H54 (cell line): ENCODE results near the gene DZIP3.

Experiments
- DNase-seq: peaks from one replicate; pipeline ENCODE4 v3.0.0; 2011; ENCODE audit warnings: low spot score, mixed read lengths; ENCODE audit not compliant: insufficient read length
- FAIRE-seq: peaks from 3 replicates; lab custom pipeline; 2011; peaks lifted over from hg19 to GRCh38; lab: Jason Lieb, UNC
- POLR2A ChIP-seq: IDR thresholded peaks from 2 replicates; pipeline ENCODE4 v1.6.1; 2011; ENCODE audit warnings: low read depth, mild to moderate bottlenecking, low read length

DZIP3 gene, protein sequence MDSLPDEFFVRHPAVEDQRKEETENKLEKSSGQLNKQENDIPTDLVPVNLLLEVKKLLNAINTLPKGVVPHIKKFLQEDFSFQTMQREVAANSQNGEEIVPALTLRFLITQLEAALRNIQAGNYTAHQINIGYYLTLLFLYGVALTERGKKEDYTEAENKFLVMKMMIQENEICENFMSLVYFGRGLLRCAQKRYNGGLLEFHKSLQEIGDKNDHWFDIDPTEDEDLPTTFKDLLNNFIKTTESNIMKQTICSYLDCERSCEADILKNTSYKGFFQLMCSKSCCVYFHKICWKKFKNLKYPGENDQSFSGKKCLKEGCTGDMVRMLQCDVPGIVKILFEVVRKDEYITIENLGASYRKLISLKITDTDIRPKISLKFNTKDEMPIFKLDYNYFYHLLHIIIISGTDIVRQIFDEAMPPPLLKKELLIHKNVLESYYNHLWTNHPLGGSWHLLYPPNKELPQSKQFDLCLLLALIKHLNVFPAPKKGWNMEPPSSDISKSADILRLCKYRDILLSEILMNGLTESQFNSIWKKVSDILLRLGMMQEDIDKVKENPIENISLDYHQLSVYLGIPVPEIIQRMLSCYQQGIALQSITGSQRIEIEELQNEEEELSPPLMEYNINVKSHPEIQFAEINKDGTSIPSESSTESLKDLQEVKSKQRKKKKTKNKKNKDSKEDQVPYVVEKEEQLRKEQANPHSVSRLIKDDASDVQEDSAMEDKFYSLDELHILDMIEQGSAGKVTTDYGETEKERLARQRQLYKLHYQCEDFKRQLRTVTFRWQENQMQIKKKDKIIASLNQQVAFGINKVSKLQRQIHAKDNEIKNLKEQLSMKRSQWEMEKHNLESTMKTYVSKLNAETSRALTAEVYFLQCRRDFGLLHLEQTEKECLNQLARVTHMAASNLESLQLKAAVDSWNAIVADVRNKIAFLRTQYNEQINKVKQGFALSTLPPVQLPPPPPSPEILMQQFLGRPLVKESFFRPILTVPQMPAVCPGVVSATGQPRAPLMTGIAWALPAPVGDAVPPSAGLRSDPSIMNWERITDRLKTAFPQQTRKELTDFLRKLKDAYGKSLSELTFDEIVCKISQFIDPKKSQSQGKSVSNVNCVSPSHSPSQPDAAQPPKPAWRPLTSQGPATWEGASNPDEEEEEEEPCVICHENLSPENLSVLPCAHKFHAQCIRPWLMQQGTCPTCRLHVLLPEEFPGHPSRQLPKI

DNA sequence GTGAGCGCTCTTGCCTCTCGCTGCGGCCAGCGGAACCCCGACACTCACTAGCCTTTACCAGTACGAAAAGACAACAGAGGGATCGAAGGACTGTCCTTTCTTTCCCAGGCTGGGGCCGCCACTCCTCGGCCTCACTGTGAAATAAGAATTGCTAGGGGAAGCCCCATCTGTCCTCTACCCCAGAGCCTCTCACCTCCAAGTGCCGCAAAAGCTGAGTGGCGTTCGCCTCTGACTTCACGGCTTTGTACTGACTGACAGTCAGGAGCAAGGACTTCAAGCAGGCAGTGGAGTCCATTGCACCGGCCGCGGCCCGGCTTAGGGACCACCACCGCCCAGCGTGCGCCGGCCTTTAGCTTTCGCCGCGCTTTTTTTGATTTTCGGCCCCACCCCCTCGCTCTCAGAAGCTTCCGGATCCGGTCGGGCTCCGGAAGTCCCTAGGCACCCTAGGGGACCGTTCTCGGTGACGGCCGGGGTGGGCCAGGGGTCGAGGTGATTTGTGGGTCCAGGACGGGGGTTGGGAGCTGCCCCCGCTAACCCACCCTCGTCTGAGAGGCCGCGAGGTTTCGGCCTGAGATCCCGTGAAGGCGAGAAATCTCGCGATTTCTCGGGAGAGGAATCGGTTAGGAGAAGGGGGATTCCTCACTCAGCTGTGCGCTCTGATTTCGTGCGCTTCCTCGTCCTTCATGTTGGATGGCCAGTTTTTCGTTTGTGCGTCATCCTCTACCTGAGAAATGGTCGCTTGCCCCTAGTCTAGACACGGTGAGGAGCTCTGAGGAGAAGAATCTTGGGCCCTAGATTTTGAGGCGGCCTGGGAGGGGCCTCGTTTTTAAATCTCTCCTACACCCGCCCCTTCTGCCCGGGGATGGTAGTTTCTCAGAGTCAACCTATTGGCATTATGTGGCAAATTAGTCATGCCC, at the start of gene DZIP3, which contains the start of gene CIP2A:
Gene DZIP3 (plus strand): TSS at position 642 of the 917 bp plus-strand sequence. CDS start 15,685 bp downstream, outside the sequence.
Gene CIP2A (minus strand): TSS at position 358 of the 917 bp plus-strand sequence. CDS start 63 bp downstream, at position 295.
- FAIRE-seq (peak; percentile 98), DNase-seq (peak; percentile 73)
- TF ChIP-seq POLR2A = peak; percentile 66

DNA sequence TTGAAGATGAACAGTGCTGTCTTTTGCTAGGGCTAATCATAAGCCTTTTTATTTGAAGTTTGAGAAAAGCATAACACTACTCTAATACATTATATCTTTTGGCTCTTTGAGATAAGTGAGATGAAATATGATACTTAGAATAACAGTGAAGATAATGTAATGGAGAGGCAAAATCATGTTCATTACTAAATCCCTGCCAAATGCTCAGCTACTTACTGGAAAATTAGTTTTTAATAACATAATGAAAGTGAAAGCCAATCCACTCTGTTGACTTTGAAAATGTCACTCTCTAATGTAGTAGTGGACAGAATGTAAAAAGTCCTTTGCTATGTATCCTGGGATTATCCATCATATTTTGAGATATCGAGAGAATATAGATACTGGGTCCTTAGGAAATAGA, 43.3 kb upstream of the DZIP3 start:
- FAIRE-seq = no peak
- no peak for TF ChIP-seq POLR2A
- DNase-seq = no peak

DNA sequence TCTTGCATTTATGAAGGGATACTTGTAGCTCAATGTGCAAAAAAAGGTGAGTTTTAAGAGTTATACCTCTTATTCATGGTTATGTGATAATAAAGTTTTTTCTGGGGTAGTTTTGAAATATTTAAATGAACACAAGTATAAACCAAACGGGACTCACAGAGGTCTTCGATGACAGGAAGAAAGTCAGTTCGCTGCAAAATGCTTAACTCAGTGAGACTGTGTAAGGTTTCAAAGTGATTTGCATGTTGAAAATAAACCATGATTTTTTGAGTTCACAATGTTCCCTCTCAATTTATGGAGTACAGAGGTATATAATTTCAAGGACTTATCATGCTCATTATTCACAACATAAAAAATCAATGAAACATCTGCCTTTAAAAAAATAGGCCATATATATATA, 42.8 kb upstream of the DZIP3 start:
- TF ChIP-seq POLR2A = no peak
- no peak for DNase-seq
- FAIRE-seq = no peak

DNA sequence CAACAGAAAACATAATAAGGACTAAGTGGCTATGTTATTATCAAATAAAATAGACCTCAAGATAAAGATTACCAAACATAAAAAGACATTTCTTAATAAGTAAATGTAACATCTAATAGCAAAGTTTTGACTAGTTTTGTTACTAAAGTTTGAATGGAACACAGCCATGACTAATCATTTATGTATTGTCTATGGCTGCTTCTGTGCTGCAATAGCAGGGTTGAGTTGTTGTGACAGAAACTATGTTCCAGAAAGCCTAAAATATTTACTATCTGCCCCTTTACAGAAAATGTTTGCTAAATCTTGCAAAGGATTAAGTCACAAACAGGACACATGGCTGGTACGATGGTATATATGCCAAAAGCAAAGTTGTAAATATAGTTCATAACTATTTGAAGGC, 41.2 kb upstream of the DZIP3 start:
- DNase-seq = no peak
- TF ChIP-seq POLR2A = no peak
- FAIRE-seq = no peak

DNA sequence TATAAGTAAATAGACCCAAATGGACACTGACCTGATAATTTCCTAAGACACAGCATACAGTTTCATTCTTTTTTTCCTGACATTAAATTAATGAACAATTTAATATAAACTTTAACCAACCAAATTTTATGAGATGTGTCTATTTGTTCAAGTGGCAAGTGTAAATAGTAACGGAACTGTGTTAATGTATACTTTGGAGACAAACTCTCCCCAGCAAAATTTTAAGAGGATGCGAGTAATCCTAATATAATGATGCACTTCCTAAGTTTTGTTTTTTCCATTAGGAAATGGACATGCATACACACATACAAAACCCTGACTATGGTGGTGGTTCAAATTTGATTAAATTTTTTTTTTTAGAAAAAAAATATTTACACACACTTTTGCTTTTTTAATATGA, 40.6 kb upstream of the DZIP3 start:
- no peak for FAIRE-seq
- no peak for TF ChIP-seq POLR2A
- no peak for DNase-seq

DNA sequence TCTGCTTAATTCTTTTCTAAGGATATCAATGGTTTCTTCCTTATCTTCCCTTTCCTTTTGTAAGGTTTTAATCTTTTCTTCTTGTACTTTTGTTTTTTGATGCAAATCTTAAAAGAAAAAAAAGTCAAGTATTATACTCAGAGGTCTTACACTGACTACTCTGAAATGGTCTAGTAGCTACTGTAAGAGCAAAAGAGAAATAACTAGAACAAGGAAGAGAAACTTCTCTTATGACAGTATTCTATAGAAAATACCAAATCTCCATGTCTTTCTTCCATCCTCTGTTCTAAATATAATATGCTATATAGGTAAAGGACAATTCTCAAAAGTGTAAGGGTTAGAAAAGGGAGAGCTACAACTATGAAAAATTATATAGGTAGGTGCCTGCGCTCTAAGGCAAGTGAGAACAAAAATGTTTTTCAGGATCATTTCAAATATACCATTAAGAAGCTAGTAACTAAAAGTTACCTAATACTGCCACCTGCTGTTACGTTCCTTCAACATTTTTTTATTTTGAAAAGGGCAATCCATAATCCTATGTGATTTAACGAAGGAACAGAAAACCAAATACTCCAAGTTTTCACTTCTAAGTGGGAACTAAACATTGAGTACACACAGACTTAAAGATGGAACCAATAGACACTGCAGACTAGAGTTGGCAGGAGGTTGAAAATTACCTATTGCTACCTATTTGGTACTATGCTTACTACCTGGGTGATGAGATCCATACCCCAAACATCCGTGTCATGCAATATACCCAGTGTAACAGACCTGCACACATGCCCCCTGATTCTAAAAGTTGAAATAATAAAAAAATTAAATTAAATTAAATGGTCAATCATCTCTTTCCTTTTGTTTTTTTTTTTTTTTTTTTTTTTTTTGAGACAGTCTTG, 37.0 kb upstream of the DZIP3 start:
- peak; percentile 69 for FAIRE-seq
- no peak for DNase-seq
- TF ChIP-seq POLR2A = no peak

DNA sequence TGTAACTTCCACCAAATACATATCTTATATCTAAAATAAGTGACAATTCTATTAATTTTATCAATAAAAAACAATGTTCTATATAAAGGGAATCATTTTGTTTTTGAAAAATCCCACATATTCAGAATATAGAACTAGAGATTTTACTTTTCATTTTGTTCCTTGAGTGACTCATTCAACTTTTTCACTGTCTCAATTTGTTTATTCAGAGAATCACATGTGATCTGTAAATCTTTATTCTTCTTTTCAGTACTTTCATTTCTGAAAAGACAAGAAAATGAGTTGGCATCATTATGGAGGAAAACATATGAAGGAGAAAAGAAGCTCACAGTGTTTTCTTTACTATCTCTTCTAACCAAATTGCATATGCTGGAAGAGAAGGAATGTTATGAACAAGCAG, 35.3 kb upstream of the DZIP3 start:
- no peak for FAIRE-seq
- TF ChIP-seq POLR2A = no peak
- no peak for DNase-seq

DNA sequence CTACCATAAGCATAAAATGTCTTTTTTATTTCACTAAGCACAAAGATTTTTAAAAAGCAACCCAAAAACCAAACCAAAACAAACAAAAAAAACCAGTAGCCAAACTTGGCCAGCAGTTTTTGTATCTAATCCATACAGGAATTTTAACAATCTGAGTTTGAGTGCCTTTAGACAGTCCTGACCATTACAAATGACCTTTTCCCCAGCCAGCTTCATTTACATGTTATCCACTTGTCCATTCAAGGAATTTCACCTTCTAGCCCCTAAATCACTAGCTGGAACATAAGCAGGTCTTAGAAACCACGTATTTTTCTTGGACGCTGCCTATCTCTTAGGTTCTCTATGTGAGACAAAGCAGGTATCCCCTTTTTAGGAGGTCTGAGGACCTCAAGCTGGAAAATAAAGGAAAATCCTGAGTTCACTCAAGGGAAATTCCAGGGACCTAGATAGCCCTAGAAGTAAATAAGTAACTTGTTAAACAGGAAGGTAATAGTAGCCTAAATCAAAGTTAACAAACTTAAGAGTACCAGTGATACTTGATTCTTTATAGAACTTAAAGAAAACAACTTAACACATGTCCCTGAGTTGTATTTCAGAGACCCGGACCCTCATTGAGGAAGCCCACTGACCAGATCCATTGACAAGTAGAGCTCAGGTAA, 34.5 kb upstream of the DZIP3 start:
- FAIRE-seq (no peak), DNase-seq (no peak)
- no peak for TF ChIP-seq POLR2A

DNA sequence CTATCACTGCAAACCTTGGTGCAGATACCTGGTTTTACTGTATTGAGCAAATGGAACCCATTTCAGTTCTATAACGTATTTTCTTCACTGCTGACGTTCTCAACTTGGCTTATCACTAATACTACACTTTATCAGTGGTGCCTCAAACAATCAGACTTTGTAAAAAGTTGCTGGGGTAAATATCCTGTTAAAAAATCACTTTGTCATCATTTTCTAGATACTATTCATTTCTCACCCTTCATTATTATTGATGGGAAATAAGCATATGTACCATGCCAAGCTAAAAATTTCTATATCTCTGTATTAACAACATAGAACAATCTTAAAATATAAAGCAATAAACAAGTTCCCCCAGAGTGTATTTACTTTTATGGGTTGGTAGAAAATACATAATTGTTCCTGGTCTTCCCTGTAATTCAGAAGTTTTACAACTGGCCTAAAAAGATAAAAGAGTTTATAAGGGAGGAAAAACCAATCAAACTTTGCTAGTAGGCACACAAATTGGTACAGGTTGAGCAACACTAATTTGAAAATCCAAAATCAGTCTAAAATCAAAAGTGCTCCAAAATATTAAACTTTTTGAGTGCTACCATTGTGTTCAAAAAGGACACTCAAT, 33.4 kb upstream of the DZIP3 start:
- DNase-seq (no peak), FAIRE-seq (no peak)
- TF ChIP-seq POLR2A = no peak

DNA sequence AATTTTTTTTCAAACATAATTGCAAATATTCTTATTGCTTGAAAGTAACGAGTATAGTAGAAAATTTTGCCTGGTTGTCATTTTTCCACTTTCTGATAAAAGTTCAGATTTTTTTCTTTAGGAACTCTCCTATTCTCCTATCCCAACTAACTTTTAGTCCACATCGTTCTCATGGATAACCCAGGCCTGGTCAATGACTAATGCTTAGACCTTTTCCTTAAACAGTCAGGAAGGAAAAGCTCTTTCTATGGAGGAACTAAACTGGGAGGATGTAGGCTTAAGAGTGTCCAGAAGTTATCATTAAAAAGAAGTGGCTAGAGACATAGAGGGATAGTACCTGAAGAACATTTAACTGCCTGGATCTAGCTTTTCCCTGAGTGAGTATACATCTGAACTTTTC, 27.0 kb upstream of the DZIP3 start:
- FAIRE-seq (no peak), DNase-seq (no peak)
- no peak for TF ChIP-seq POLR2A

DNA sequence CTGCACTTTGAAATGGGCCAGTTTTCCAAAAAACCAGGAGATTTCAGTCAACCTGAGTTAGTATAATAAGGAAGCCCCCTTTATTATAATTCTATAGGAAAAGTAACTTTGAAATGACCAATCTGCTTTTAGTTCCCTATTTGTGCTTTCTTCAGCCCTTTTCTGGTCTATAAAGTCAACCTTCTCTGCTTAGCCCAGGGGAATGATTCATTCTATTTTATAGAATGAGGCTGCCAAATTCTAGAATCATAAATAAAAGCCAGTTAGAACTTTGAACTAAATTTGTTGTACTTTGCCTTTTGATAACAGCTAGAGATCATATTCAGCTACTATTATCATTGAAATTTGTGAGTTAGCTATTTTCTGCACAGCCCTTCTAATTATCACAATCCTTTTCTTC, 25.0 kb upstream of the DZIP3 start:
- no peak for TF ChIP-seq POLR2A
- DNase-seq (no peak), FAIRE-seq (no peak)

DNA sequence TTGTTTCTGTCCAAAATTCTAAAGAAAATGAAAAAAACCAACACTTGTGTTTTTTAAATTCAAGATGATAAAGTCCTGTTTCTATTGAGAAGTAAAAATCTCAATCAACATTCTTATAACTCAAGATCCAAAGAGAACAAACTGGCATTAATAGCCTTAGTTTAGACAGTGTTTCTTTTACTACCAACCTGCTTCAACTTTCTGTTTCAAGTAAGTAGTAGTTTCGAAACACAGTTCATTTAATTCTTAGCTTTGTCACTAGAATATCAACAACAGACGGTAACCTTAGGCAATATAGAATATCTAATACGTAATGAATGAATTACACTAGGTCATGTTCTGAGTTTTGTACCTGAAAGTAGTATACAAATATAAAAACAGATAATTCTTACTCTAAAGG, 24.0 kb upstream of the DZIP3 start:
- DNase-seq (no peak), FAIRE-seq (peak; percentile 61)
- TF ChIP-seq POLR2A = no peak
